Fibroblast of mammary gland (primary cell): ENCODE data around the gene TMEM116.

Experiments
- DNase-seq: peaks from one replicate; pipeline ENCODE4 v3.0.0-alpha.2; 2010; ENCODE audit warnings: low read depth
- H3K4me3 ChIP-seq: 2 replicates; pipeline ENCODE4 v1.5.1; 2011; ENCODE audit warnings: low read depth, mild to moderate bottlenecking, low read length, moderate library complexity; ENCODE audit not compliant: control insufficient read depth
- TF ChIP-seq, protein P1 (sequence below): conservative IDR thresholded peaks from 2 replicates; pipeline ENCODE4 v1.5.1; 2011; ENCODE audit warnings: low read depth, low read length, inconsistent platforms; ENCODE audit not compliant: control insufficient read depth, insufficient read depth

Gene TMEM116

DNA sequence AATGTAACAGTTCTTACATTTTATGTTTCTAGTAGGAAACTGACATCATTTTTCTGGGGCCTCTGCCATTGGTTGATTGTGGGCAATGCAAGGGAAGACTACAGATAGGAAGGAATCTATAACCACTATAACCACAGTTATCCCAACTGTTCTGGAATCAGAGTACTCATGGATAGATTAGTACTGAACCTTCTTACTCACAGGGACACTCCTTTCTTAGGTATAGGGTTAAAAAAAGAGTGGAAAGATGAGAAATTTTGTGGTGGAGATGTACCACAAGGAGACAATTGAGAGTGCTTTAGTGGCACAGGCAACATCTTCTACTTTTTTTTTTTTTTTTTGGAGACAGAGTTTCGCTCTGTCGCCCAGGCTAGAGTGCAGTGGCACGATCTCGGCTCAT, 21.0 kb downstream of the TMEM116 start:
- TF ChIP-seq, protein P1, sequence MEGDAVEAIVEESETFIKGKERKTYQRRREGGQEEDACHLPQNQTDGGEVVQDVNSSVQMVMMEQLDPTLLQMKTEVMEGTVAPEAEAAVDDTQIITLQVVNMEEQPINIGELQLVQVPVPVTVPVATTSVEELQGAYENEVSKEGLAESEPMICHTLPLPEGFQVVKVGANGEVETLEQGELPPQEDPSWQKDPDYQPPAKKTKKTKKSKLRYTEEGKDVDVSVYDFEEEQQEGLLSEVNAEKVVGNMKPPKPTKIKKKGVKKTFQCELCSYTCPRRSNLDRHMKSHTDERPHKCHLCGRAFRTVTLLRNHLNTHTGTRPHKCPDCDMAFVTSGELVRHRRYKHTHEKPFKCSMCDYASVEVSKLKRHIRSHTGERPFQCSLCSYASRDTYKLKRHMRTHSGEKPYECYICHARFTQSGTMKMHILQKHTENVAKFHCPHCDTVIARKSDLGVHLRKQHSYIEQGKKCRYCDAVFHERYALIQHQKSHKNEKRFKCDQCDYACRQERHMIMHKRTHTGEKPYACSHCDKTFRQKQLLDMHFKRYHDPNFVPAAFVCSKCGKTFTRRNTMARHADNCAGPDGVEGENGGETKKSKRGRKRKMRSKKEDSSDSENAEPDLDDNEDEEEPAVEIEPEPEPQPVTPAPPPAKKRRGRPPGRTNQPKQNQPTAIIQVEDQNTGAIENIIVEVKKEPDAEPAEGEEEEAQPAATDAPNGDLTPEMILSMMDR: no peak
- no peak overlapping the region for H3K4me3 ChIP-seq
- DNase-seq: no peak

DNA sequence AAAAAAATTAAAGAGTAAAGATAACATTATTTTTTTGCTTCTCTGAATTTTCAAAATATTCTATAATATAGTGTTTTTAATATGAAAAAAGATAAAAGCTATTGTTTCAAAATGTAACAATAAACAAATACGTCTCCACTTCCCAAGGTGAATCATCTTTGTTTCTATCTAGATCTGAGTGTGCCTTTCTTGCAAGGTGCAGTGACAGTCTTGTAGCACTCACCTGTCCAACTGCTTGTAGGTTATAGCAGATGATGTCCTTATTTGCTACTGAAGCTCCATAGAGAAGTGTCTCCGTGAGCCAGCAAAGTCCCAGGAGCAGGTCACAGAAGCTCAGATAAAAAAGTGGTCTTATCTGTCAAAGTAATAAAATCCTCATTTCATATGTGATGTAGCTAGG, 21.4 kb downstream of the TMEM116 start:
- no peak for DNase-seq
- H3K4me3 ChIP-seq: no peak overlapping the region
- TF ChIP-seq, protein P1: no peak

DNA sequence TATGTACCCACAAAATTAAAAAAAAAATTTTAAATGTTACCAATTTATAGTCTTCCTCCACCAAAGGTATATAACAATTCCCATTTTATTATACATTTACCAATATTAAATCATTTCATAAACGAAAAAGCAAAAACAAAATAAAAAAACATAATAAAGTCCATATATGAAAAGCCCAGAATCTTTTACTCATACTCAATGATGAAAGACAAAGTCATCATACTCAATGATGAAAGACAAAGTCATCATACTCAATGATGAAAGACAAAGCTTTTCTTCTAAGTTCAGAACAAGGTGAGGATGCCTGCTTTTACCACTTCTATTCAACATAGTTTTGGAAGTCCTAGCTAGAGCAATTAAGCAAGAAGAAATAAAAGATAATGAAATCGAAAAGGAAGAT, 28.1 kb downstream of the TMEM116 start:
- TF ChIP-seq, protein P1: no peak
- no peak overlapping the region for H3K4me3 ChIP-seq
- no peak for DNase-seq

DNA sequence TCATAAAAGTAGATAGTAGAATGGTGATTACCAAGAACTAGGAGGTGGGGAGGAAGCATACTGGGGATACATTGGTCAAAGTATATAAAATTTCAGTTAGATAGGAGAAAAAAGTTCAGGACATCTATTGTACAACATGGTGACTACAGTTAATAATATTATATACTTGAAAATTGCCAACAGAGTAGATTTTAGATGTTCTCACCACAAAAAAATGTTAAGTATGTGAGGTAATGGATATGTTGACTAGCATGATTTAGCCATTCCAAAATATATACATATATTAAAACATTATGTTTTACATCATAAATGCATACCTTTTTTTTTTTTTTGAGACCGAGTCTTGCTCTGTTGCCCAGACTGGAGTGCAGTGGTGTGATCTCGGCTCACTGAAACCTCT, 31.0 kb downstream of the TMEM116 start:
- TF ChIP-seq, protein P1: no peak
- no peak for DNase-seq
- no peak overlapping the region for H3K4me3 ChIP-seq

DNA sequence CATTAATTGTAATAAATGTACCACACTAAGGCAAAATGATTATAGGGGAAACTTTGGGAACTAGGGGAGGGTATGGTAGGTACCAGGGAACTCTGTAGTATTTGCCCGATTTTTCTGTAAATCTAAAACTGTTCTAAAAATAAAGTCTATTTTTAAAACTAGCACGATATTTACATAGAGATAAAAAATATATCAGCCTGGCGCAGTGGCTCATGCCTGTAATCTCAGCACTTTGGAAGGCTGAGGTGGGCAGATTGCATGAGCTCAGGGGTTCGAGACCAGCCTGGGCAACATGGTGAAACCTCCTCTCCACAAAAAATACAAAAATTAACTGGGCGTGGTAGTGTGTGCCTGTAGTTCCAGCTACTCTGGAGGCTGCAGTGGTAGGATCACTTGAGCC, 32.4 kb downstream of the TMEM116 start:
- no peak for DNase-seq
- H3K4me3 ChIP-seq: no peak overlapping the region
- TF ChIP-seq, protein P1: no peak

DNA sequence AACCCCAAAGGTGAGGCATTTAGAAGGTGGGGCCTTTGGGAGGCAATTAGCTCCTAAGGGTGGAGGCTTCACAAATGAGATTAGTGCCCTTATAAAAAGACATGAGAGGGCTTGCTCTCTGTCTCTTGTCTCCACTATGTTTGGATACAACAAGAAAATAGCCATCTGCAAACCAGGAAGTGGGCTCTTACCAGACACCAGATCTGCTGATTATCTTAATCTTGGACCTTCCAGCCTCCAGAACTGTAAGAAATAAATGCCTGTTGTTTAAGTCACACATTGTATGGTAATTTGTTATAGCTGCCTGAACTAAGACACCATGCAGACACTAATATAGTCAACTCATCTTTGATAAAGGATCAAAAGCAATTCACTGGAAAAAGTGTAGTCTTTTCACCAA, 34.4 kb downstream of the TMEM116 start:
- H3K4me3 ChIP-seq: no peak overlapping the region
- no peak for DNase-seq
- TF ChIP-seq, protein P1: no peak

DNA sequence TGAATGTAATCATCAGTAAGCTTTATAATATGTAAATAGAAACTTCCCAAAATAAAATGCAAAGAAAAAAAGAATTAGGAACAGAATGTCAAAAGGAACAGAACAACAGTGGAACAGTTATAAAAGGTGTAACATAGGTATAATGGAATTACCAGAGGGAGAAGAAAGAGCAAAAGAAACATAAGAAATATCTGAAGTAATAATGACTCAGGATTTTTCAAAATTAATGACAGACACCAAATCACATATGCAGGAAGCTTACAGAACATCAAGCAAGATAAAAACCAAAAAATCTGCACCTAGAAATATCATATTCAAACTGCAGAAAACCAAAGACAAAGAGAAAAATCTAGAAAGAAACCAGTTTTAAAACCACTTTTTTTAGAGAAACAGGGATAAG, 36.1 kb downstream of the TMEM116 start:
- DNase-seq: no peak
- no peak overlapping the region for H3K4me3 ChIP-seq
- TF ChIP-seq, protein P1: no peak
